ENCODE results near the gene ZNF99.
"Not testable (repeated sequence)": the region's sequence is repeated elsewhere in the genome, so short reads cannot be mapped to it uniquely, and the experiment has no call there.

Gene ZNF99

DNA sequence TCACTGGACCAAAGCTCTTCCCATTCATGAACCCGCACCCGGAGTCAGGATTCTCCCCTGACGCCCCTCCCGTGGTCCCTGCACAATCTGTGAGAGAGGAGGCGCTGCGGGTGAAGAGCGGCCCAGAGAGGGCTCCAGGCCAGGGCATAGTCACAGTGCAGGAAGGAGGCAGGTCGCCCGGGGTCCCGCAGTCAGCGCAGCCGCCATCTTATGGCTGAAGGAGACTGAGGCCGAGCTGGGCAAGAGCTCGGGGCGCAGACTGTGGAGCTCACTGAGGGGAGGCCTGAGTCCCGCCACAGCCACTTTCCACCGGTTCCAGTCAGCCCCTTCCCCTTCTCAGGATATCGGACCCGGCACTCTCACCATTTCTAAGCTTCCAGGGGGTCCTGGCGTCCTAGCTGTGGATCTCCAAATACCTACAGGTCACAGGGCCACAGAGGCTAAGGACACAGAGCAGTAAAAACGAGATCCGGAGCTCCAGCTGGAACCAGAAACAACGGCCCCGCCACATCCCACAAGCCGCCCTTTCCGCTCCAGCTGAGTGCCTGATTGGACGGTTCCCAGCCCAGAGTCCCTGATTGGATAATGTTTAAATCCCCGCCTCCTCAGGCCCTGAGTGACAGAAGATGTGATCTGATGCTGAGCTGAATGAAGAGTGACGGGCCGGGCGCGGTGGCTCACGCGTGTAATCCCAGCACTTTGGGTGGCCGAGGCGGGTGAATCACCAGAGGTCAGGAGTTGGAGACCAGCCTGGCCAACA lies at the start of gene ZNF99:
Gene ZNF99 (minus strand): TSS at position 501 of the 760 bp plus-strand sequence. CDS start 135 bp downstream, at position 366.
- DNase-seq (ENCODE audit: low read depth) = no peak

DNA sequence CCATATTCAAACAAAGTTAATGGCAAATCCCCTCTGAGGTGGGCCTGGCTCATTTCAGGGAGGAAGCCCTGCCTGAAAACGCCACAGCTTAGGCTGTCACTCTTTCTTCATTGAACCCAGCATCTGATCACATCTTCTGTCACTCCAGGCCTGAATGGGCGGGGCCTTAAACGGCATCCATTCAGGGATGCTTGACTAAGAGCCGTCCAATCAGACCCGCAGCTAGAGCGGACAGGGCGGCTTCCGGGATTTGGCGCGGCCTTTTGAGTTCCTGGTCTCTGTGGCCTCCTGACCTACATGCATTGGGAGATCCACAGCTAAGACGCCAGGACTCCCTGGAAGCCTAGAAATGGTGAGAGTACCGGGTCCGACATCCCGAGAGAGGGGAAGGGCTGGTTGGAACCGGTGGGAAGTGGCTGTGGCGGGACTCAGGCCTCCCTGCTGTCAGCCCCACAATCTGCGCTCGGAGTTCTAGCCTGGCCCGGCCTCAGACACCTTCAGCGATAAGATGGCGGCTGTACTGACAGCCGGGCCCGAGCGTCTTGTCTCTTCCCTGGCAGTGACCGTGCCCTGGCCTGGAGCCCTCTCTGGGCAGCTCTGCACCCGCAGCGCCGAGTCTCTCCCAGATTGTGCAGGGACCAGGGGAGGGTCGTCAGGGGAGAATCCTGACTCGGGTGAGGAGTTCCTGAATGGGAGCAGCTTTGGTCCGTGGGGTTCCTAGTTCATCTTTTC lies 48.2 kb upstream of the ZNF99 start, which contains the start of gene ZNF723:
Gene ZNF723 (plus strand): TSS at position 261 of the 732 bp plus-strand sequence. CDS start 89 bp downstream, at position 350.
- DNase-seq (ENCODE audit: low read depth) = no peak

DNA sequence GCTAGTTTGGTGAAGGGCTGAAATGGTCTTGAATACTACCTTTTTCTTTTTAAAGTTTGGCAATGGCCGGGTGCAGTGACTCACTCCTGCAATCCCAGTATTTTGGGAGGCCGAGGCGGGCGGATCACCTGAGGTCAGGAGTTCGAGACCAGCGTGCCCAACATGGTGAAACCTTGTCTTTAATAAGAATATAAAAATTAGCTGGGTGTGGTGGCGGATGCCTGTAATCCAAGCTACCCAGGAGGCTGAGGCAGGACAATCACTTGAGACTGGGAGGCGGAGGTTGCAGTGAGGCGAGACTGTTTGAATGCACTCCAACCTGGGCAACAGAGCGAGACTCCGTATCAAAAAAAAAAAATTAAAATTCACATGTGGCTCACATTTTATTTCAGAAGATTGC lies 47.3 kb upstream of the ZNF99 start:
- no peak for DNase-seq (ENCODE audit: low read depth)

DNA sequence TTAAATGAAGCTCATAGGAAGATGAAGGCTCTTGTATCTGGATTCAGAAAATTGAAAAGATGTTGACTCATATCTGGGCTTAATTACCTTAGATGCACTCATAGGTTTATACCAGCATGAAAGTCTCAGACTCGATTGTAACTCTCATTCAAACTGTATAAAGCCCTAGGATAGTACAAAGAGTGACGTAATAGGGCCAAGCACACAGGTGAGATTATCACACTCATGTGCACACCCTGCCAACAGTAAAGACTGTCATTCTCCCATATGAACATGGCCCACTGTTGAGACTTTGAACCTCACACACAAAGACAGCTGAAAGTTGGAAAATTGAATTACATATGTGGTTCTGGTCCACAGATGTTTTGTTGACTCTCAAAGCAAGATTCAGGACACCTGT lies 30.2 kb upstream of the ZNF99 start:
- no peak for DNase-seq (ENCODE audit: low read depth)

DNA sequence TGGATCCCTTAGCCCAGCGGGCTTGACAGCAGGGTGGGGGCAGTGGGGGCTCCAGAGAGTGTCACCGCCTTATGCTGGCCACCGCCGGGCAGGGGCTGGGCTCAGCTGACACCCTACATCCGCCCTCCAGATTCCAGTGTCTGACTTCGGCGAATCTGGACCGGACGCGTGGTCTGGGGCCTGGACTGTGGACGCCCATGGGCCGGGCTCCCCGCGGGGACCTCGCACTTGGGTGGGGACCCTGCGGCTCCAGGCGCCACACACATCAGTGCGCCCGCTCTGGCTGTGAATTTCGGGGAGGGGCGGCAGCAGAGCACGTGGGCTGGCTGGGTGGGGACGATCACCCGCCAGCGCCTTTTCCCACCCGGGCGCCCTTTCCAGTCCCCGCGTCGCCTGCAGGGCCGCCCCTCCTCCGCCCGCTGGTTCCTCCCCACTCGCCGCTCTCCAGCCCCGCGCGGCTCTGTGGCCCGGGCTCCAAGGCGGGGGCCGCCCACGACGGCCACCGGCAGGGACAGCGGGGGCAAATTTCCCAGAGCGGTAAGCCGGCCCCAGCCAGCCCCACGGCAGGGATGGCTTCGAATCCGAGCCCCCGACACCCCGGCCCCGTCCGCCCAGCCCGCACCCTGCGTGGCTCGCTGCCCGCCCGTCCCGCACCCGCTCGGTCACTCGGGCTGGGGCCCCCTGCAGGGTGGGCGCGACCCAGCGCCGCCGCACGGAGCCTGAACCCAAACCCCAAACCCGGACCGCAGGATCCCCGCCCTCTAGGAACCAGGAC lies 23.3 kb upstream of the ZNF99 start:
- no peak for DNase-seq (ENCODE audit: low read depth)

DNA sequence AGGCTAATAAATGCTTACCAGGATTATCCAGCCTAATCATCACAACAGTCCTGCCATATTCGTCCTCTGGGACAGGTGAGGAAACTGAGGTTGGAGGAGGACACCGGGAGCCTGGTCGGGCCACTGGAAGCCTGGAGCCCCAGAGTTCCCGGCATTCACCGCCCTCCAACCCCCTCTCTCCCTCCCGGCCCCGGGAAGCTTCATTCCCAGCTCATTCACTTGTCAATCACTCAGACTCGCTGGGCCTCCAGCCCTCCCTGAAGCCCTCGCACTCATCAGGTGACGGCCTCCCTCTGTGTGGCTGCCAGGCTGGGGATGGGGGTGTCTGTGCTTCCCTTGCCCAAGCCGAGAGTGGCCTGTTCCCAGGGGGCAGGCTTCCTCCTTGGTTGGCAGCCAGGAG lies 22.5 kb upstream of the ZNF99 start:
- DNase-seq (ENCODE audit: low read depth) = no peak

DNA sequence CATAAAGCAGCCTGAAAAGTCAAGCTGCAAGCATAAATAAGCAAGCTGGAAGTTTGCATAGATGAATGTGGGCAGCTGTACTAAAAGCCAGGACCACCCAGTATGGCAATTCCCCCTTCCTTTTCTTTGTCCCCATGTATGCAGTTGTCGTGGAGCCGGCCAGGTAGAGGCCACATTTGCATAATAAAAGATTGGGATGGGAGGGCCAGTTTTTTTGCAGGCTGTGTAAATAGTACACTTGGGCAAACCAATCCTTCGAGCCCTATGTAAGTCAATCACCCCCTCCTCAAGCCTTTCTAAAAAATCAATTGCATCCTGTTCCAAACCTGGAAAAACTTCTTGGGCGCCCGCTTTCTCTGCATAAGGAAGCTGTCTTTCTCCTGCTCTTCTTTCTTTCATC lies 13.1 kb upstream of the ZNF99 start:
- DNase-seq (ENCODE audit: low read depth) = no peak

DNA sequence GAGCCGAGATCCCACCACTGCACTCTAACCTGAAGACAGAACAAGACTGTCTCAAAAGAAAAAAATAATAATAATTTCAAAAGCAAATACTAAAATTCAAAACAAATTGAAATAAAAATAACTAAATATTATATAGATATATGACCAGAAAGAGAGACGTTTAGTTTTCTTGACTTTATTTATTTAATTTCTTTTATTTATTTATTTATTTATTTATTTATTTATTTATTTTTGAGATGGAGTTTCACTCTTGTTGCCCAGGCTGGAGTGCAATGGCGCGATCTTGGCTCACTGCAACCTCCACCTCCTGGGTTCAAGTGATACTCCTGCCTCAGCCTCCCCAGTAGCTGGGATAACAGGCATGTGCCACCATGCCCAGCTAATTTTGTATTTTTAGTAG lies 8.9 kb upstream of the ZNF99 start:
- not testable (repeated sequence) for DNase-seq (ENCODE audit: low read depth)

DNA sequence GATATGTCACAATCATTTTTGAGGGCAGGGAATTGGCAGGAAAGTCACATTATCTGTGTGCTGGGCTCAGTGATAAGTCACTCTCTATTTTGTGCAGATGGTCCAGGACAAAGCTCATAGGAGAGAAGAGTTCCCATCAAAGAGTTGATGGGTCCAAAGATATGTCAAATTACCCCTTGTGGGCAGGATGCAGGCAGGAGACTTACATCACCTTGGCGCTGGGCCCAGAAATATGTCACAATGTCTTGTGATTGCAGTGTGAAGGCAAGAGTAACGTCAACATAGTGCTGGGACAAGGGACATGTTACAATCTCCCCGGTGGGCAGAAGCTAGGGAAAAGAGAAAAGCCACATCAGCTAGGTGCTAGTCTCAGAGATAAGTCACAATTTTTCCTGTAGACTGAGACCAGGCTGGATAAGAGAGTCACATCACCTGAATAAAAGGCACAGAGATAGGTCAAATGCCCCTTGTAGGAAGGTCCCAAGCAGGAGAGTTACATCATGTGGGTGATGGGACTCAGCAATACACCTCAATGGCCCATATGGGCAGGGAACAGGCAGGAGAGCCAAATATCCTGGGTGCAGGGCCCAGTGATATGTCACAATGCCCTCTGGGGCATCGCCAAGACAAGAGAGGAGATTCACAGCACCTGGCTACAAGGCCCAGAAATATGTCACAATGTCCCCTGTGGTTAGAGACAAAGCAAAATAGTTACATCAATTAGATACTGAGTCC lies 47.9 kb downstream of the ZNF99 start:
- DNase-seq (ENCODE audit: low read depth) = no peak

DNA sequence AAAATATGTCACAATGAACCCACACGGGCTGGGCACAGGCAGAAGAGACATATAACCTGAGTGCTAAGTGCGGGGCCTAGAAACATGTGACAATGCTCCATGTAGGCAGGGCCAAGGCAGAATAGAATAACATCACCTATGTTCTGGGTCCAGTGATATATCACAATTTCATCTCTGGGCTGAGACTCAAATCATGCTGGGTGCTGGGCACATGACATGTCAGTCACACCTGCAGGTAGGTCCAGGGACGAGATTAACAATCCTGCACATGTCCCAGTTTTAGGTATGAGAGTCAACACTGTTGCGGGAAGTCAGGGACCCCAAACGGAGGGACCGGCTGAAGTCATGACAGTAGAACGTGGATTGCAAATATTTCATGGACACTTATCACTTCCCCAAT lies 50.3 kb downstream of the ZNF99 start:
- DNase-seq (ENCODE audit: low read depth) = no peak

DNA sequence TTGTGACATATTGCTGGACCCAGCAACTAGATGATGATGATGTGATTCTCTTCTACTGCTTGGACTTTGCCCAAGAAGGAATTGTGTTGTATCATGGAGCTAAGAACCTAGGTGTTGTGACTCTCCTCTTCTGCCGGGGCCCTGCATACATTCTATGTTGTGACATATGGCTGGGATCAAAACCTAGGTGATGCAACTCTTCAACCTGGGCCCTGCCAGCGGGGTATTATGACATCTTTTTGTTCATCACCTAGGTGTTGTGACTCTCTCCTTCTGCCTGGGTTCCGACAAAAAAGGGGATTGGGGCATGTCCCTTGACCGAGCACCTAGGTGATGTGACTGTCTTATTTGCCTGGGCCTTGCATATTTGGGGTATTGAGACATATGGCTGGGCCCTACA lies 55.7 kb downstream of the ZNF99 start:
- not testable (repeated sequence) for DNase-seq (ENCODE audit: low read depth)

DNA sequence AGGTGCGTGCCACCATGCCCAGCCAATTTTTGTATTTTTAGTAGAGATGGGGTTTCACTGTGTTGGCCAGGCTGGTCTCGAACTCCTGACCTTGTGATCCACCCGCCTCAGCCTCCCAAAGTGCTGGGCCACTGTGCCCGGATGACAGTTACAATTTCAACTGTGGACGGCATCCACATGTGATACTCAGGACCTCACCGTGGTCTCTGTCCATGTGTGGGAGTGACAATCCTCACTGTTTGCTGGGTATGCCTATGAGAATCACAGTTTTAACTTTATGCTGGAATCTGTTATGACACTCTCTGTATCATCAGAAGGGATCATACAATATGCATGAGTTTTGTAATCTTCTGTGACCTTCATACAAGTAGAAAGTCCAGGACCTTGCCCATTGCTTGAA lies 62.4 kb downstream of the ZNF99 start:
- DNase-seq (ENCODE audit: low read depth) = not testable (repeated sequence)

DNA sequence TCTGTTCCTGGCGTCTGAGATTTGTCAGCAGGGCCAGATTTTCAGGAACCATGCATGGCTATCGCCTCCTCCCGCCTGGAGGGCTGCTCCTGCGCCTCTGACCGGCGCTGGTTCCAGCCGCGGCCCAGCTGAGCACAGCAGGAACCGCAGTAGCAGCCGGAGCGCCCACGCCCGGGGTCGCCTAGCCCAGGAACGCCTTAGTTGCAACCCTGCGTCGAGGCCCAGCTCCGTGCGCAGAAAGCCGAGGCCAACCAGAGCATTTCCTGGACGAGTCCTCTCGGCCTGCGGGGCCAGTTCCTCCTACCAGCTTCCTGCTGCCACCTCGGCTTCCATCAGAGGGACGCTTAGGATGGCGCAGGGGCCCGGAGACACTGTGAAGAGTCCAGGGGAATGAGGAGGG lies 75.0 kb downstream of the ZNF99 start:
- no peak for DNase-seq (ENCODE audit: low read depth)

DNA sequence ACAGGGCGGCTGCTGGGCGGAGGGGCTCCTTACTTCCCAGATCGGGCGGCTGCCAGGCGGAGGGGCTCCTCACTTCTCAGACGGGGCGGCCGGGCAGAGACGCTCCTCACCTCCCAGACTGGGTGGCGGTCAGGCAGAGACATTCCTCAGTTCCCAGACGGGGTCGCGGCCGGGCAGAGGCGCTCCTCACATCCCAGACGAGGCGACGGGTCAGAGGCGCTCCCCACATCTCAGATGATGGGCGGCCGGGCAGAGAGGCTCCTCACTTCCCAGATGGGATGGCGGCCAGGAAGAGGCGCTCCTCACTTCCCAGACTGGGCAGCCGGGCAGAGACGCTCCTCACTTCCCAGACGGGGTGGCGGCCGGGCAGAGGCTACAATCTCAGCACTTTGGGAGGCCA lies 80.9 kb downstream of the ZNF99 start:
- DNase-seq (ENCODE audit: low read depth) = not testable (repeated sequence)

DNA sequence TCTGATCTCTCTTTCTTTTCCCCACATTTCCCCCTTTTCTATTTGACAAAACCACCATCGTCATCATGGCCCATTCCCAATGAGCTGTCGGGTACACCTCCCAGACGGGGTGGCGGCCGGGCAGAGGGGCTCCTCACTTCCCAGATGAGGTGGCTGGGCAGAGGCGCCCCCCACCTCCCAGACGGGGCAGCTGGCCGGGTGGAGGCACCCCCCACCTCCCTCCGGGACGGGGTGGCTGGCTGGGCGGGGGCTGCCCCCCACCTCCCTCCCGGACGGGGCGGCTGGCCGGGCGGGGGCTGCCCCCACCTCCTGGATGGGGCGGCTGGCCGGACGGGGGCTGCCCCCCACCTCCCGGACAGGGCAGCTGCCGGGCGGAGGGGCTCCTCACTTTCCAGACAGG lies 81.3 kb downstream of the ZNF99 start:
- DNase-seq (ENCODE audit: low read depth) = not testable (repeated sequence)
